NK-92 treated with Interleukin-12 subunit alpha and Interleukin-12 subunit beta, amount 100 ng/mL, for 24 hours (cell line): ENCODE measurements around the gene HSBP1L1.
A peak's percentile ranks its signal among the peaks of the same experiment; 100 is the strongest.

ENCODE experiments used
- DNase-seq: peaks from one replicate; lab custom pipeline; 2025; lab: John Stamatoyannopoulos, UW

HSBP1L1 gene

GRCh38 chr18:79961527-79962291, 2.7 kb upstream of the HSBP1L1 start:
- no peak for DNase-seq

GRCh38 chr18:79962311-79962710, 2.1 kb upstream of the HSBP1L1 start:
- no peak for DNase-seq

GRCh38 chr18:79962835-79963657, 1.4 kb upstream of the HSBP1L1 start:
- no peak for DNase-seq

GRCh38 chr18:79963658-79964329, 649 bp upstream of the HSBP1L1 start:
- no peak for DNase-seq

- no peak for DNase-seq
These were observed 868 bp downstream of the HSBP1L1 start for GRCh38 chr18:79965119-79965902.

GRCh38 chr18:79970419-79971133, 6.1 kb downstream of the HSBP1L1 start:
- no peak for DNase-seq

- DNase-seq = no peak
These were observed 6.9 kb downstream of the HSBP1L1 start for GRCh38 chr18:79971211-79971952.

GRCh38 chr18:79971986-79972385, 7.5 kb downstream of the HSBP1L1 start:
- no peak for DNase-seq

GRCh38 chr18:79972720-79973119, 8.3 kb downstream of the HSBP1L1 start:
- no peak for DNase-seq

- no peak for DNase-seq
These were observed 9.1 kb downstream of the HSBP1L1 start for GRCh38 chr18:79973517-79973916.

- no peak for DNase-seq
These were observed 9.7 kb downstream of the HSBP1L1 start for GRCh38 chr18:79974025-79974654.

GRCh38 chr18:79975043-79975442, 10.6 kb downstream of the HSBP1L1 start:
- no peak for DNase-seq

- no peak for DNase-seq
These were observed 11.7 kb downstream of the HSBP1L1 start for GRCh38 chr18:79975985-79976680.

GRCh38 chr18:79979843-79980242, 15.4 kb downstream of the HSBP1L1 start:
- no peak for DNase-seq

- DNase-seq = no peak
These were observed 16.1 kb downstream of the HSBP1L1 start for GRCh38 chr18:79980585-79980984.

GRCh38 chr18:79982736-79983135, 18.3 kb downstream of the HSBP1L1 start:
- peak; percentile 27 for DNase-seq

GRCh38 chr18:79983253-79983652, 18.8 kb downstream of the HSBP1L1 start:
- DNase-seq = no peak

- DNase-seq = peak; percentile 59
These were observed 19.4 kb downstream of the HSBP1L1 start for GRCh38 chr18:79983793-79984192.

GRCh38 chr18:79985172-79985571, 20.7 kb downstream of the HSBP1L1 start:
- no peak for DNase-seq
